ENCODE measurements around the gene MCF2L.
A peak's percentile ranks its signal among the peaks of the same experiment; 100 is the strongest.

The MCF2L gene

GRCh38 chr13:112979406-112979902 lies 10.4 kb downstream of the MCF2L start:
- no peak for DNase-seq (ENCODE audit: low read depth)

- DNase-seq (ENCODE audit: low read depth), result no peak
Observed at GRCh38 chr13:112980434-112980833, 11.4 kb downstream of the MCF2L start.

- no peak for DNase-seq (ENCODE audit: low read depth)
Observed at GRCh38 chr13:112981451-112981850, 12.4 kb downstream of the MCF2L start.

GRCh38 chr13:112982281-112983041 lies 13.4 kb downstream of the MCF2L start:
- no peak for DNase-seq (ENCODE audit: low read depth)

GRCh38 chr13:112983042-112983305 lies 14.0 kb downstream of the MCF2L start:
- no peak for DNase-seq (ENCODE audit: low read depth)

- DNase-seq (ENCODE audit: low read depth), result no peak
Observed at GRCh38 chr13:112983428-112984196, 14.6 kb downstream of the MCF2L start.

GRCh38 chr13:112984501-112984900 lies 15.5 kb downstream of the MCF2L start:
- peak; percentile 6 for DNase-seq (ENCODE audit: low read depth)

GRCh38 chr13:112984954-112985802 lies 16.2 kb downstream of the MCF2L start:
- DNase-seq (ENCODE audit: low read depth), result no peak

- DNase-seq (ENCODE audit: low read depth), result no peak
Observed at GRCh38 chr13:112985803-112986408, 16.9 kb downstream of the MCF2L start.

GRCh38 chr13:112986470-112986869 lies 17.5 kb downstream of the MCF2L start:
- no peak for DNase-seq (ENCODE audit: low read depth)

GRCh38 chr13:112986946-112987681 lies 18.1 kb downstream of the MCF2L start:
- DNase-seq (ENCODE audit: low read depth), result no peak

- DNase-seq (ENCODE audit: low read depth), result no peak
Observed at GRCh38 chr13:112987682-112988024, 18.6 kb downstream of the MCF2L start.

- DNase-seq (ENCODE audit: low read depth), result no peak
Observed at GRCh38 chr13:112990783-112991182, 21.8 kb downstream of the MCF2L start.

GRCh38 chr13:112991609-112992008 lies 22.6 kb downstream of the MCF2L start:
- DNase-seq (ENCODE audit: low read depth), result no peak

- no peak for DNase-seq (ENCODE audit: low read depth)
Observed at GRCh38 chr13:112992931-112993680, 24.1 kb downstream of the MCF2L start.

- no peak for DNase-seq (ENCODE audit: low read depth)
Observed at GRCh38 chr13:112994084-112994780, 25.2 kb downstream of the MCF2L start.

GRCh38 chr13:112994781-112995355 lies 25.9 kb downstream of the MCF2L start:
- DNase-seq (ENCODE audit: low read depth), result no peak

- DNase-seq (ENCODE audit: low read depth), result no peak
Observed at GRCh38 chr13:112995395-112996191, 26.6 kb downstream of the MCF2L start.

GRCh38 chr13:112996671-112997091 lies 27.7 kb downstream of the MCF2L start:
- DNase-seq (ENCODE audit: low read depth), result no peak
